Stromal cell of bone marrow (primary cell): ENCODE data around the gene GATAD2B.
"Not testable (repeated sequence)": the region's sequence is repeated elsewhere in the genome, so short reads cannot be mapped to it uniquely, and the experiment has no call there.

Experiments used
- DNase-seq: peaks from one replicate; pipeline ENCODE4 v3.0.0-alpha.2; 2012; ENCODE audit warnings: low read depth

Gene GATAD2B

DNA sequence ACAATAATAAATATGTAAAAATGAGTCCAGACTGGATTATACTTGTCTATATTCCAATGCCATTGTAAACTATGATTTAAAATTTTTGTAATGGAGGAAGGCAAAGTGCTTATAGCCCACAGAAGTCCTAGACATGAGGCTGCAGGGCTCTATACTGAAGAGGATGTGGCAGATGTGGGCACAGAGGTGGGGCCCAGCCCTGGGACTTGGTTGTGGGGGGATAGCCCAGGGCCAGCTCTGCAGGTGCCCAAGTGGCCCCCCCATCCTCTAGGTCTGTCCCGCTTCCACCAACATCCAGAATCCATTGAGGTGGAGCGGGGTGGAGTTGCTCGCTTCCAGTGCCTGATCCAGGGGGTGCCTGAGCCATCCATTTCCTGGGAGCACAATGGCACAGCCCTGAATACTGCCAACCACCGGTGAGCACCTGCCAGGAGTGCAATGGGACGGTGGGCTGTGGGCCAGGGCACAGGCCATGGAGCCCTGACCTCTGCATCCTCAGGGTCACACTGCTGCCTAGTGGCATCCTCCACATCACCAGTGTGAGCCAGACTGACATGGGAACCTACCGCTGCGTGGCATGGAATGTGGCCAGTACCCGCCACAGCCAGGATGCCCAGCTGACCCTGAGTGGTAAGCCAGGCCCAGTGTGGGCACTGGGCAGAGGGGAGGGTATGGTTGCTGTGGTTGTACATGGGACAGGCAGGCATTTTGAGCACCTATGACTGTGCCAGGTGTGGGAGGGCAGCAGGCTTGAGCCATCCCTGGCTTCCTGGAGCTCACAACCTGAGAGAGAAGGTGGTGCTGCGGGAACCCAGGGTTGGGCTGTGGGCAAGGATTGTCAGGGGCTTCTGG lies 126.6 kb downstream of the GATAD2B start:
- no peak for DNase-seq

DNA sequence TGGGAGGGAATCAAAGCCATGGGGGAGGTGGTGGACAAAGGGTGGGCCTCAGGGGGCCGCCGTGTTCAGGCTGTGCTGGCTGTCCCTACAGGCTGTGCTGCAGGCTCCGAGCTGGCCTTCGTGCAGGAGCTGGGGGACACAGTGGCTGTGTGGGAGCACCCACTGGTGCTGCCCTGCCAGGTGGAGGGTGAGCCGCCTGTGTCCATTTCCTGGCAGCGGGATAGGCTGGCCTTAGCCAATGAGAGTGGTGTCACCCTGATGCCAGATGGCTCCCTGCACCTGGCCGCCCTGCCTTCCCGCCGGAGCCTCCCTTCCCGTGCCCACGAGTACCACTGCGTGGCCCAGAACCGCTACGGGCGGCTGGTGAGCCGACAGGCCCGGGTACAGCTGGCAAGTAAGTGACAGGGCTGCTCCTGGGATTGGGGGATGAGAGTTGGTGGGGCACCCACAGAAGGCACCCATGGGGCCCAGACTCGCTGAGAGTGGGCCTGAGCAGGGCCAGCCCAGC lies 127.4 kb downstream of the GATAD2B start:
- no peak for DNase-seq

DNA sequence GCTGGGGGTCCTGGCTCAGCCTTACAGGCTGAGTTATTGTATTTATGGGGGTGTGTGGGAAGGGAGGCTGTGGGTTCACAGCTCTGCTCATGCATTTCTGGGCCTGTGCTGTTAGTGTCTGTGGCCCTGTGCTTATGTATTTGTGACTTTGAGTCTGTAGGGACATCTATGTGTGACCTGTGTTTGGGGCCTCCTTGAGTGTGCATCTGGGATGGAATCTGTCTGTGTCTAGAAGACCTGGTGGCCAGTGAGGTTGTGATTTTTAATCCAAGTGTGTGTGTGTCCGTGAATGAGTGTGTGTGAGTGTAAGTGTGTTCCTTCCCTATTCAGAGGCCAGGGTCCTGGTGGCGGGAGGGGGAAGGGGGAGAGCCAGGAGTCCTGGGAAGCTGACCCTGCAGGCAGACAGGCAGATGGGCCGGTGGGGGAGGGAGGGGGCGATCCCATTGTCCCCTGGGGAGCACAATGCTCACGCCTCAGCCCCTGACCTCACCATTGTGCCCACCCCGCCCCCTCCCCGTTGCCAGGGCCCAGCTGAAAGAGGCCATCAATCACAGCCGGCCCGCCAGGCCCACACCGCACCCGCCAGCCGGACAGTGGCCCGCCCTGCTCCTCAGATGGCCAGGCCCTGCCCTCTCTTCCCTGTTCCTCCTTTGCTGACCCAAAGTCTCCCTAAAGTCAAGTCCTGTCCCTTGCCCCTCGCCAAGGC lies 128.0 kb downstream of the GATAD2B start:
- DNase-seq = no peak

DNA sequence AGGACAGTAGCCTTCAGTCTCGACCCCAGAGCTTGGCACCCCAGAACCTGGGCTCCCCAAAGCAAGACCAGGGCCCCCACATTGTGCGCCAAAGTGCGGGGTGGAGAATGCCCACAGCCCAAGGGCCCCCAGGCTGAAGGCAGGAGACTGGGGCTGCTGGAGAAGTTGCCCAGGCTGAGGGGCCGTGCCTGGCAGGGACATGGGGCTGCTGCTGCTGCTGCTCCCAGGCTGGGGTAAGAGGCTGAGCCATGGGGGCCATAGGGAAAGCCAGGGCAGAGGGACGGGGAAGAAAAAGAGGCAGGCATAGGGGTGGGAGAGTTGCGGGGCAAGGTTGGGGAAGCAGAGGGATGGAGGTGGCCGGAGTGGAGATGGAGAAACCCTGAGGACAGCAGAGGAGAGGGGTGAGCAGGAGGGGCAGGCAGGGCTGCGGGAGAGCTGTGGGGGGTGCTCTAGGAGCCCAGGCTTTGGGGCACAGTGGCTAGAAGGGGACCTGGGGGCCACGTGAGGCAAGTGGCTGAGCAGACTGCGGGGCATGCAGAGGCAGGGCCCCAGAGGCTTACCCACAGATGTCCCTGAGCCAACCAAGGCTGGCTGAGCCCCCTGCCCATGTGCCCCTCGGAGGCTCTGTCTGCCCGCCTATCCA lies 128.7 kb downstream of the GATAD2B start:
- DNase-seq = no peak

DNA sequence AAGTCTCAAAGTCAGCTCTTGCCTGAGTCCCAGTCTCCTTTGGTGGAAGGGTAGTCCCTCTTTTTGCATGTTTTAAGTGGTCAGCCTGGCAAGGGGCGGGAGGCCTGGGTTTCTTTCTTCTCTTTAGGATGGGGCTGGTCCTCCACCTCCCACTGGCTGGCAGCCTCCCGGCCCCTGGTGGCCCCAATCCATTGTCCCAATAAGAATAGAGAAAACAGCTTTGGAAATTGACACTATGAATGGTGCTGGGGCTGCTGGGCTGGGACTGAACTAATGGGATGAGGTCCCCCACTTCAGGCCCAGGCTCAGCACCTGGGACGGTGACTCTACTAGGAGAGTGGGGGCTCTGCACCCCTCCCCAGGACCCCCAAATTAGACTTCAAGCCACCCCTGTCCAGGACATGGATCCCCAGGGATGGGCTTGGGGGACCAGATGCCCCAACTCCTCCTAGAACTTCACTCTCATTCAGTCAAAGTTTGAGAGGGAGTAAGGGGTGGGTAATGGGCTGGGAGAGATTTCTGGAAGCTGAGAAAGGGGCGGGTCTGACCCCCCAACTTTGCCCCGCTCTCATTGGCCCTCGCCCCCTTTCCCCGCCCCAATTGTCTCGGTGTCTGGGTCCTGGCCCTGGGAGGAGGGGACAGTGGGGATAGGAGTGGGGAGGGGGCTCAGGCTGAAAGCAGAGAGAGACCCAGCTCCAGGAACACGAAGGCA lies 129.4 kb downstream of the GATAD2B start:
- DNase-seq = no peak

DNA sequence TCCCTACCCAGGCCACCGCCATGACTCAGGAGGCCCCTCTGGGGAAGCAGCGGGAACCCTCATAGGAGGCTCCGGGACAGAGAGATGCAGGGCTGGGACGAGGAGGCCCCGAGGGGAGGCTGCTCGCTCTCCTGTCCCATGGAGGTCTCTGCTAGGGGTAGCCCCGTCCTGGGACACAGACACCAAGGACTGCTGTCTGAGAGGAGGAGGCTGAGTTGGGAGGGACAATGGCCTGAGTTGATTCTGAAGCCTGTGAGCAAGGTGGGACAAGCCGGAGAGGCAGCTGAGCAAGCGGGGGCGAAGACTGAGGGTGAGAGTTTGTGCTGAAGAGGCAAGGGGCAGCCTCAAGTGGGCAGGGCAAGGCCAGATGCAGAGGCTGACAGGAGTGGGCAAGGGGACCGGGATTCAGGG lies 130.1 kb downstream of the GATAD2B start:
- no peak for DNase-seq

DNA sequence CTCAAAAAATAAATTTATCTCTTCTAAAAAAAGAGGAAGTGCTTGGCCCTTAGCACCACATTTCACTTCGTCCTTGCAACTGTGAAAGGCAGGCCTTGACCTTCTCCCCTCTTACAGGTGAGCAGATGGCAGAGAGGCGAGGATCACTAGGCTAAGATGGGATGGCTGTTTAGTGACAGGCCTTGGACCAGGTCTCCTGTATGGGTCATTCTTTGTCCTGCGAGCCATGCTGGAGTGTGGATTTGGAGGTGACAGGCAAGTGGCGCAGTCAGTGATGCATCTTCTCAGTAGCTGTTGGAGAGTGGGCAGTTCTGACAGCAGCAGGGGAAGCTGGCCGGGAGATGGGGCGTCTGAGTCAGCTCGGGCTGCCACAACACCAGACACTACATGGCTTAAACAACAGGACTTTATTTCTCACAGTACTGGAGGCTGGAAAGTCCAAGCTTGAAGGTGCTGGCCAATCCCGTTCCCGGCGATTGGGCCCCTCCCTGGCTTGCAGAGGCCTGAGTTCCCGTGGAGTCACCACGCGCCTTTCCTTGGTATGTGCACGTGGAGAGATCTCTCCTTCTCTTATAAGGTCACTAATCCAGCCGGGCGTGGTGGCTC lies 131.0 kb downstream of the GATAD2B start:
- DNase-seq = no peak

DNA sequence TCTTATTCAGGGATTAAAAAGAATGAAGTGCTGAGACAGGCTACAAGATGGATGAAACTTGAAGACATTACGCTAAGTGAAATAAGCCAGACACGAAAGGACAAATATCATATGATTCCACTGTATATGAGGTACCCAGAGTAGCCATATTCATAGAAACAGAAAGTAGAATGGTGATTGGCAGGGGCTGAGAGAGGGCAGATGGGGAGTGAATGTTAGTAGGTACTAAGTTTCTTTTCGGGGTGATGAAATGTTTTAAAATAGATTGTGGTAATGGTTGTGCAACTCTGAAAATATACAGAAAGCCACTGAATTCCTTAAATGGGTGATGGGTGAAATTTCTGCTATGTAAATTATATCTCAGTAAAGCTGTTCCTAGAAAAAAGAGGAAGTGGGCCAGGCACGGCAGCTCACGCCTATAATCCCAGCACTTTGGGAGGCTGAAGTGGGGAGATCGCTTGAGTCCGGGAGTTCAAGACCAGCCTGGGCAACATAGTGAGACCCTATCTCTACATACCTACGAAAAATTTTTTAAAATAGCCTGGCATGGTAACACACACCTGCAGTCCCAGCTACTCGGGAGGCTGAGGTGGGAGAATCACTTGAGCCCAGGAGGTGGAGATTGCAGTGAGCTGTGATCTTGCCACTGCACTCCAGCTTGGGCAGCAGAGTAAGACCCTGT lies 131.7 kb downstream of the GATAD2B start:
- peak; percentile 84 for DNase-seq

DNA sequence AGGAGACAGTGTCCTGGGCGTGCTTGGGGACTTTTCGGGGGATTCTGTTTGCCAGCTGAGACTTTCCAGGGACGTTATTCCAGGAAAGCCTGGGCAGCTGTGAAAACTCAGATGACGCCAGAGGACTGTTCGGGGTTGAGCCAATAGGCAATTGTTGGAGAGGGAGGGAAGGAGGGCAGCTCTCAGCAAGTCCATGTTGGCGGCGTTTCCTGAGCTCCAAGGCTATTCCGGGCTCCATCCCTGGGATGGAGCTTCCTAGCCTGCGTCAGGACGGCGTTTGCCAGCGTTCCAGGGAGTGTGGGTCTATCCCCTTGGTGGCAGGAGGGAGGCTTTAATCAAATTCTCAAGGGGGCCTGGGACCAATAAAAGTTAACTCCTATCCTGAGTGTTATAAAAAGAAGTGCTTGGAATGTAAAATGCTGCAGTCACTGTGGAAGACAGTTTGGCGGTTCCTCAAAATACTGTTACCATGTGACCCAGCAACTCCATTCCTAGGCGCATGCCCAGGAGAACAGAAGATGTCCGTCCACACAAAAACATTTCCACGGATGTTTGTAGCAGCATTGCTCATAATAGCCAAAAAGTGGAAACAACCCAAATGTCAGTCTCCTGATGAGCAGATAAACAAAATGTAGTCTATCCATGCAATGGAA lies 132.3 kb downstream of the GATAD2B start:
- peak; percentile 84 for DNase-seq

DNA sequence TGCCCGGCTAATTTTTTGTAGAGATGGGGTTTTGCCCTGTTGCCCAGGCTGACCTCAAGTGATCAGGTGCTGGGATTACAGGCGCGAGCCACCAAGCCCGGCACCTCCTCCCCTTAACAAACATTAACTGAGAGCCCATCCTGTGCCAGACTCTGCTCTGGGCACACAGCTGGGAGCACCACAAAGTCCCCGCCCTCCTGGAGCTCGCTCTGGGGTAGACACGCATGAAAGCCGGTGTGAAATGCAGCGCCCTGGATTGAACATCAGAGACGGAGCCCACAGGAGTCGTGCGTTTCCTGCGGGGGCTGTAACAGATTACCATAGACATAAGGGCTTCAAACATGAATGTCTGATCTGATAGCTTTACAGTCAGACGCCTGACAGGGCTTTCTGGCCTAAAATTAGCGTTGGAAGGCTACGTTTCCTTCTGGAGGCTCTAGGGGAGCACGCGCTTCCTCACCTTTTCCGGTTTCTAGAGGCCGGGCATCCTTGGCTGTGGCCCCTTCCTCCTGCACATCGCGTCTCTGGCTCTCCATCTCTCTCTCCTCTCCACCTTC lies 133.2 kb downstream of the GATAD2B start:
- DNase-seq = no peak

DNA sequence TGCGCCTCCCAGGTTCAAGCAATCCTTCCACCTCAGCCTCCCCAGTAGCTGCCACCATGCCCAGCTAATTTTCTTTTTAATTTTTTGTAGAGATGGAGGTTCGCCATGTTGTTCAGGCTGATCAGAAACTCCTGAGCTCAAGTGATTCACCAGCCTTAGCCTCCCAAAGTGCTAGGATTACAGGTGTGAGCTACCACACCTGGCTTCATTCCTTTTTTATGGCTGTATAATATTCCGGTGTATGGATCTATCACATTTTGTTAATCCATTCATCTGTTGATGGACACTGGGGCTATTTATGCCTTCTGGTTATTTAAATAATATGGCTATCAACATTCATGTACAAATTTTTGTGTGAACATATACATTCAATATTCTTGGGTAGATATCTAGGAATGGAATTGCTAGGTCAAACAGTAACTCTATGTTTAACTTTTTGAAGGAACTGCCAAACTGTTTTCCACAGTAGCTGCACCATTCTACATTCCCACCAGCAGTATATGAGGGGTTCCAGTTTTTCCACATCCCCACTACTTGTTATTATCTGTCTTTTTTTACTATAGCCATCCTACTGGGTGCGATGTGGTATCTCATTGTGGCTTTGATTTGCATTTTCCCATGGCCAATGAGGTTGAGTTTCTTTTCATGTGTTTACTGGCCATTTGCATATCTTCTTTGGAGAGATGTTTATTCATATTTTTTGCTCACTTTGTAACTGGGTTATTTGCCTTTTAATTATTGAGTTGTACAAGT lies 136.6 kb downstream of the GATAD2B start:
- DNase-seq = no peak

DNA sequence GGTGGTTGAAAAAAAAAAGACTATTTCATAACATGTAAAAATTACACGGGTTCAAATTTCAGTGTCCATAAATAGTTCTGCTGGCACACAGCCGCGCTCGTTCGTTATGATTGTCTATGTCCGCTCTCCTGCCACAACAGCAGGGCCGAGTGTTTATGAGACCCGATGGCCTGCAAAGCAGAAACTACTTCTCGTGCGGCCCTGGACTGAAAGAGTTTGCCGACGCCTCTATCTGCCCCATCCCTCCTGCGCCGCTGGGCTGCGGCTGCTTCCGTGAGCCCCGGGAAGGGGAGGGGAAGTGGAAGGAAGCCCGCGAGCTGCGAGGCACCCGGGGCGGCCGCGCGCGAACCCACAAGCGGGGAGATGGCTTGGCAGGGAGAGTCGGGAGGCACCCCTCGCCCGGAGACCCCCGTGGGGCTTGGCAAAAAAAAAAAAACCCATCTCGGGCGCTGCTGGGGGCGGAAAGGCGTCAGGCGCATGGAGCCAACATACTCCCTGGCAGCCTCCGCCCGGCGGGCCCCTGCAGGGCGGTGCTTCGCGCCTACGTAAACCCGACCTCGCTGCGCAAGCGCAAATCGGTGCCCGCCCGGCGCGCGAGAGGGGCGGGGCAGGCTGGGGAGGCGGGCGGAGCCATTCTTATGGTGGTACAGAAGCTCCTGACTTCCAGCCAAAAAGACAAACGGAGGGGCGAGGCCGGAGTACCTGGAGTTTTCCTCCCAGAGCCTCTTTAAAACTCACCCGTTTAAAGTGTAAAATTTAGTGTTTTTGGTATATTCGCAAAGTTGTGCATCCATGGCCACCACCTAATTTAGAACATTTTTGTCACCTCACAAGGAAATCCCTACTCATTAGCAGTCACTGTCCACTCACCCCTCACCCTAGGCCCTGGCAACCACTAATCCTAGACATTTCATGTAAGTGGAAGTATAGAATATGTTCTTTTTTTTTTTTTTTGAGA lies 139.3 kb downstream of the GATAD2B start:
- DNase-seq = peak; percentile 73

DNA sequence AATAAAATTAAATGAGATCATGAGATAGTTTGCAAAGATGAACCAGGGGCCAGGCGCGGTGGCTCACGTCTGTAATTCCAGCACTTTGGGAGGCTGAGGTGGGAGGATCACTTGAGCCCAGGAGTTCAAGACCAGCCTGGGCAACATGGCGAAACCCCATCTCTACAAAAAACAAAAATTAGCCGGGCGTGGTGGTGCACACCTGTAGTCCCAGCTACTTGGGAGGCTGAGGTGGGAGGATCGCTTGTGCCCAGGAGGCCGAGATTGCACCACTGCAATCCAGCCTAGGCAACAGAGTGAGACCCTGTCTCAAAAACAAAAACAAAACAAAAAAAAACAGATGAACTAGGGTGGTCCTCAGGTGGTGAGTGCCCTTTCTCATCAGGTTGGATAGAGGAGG lies 140.1 kb downstream of the GATAD2B start:
- not testable (repeated sequence) for DNase-seq

DNA sequence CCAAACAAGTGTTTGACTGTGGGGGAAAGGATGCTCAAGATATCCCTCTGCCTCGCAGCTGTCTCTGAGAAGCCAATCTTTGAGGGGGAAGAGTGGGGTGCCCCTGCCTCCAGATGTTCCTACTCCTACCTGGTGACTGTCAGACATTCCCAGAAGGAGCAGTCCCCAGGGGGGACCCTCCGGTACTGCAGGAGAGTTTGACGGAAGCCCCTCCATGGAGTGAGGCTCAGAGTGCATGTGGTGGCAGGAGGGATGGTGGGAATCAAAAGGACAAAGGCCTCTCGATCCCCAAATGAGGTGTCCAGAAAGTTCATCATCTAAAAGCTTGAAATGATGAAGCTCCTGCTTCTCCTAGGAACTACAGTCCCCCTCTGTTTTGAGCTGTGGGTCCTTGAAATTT lies 142.2 kb downstream of the GATAD2B start:
- DNase-seq = no peak

DNA sequence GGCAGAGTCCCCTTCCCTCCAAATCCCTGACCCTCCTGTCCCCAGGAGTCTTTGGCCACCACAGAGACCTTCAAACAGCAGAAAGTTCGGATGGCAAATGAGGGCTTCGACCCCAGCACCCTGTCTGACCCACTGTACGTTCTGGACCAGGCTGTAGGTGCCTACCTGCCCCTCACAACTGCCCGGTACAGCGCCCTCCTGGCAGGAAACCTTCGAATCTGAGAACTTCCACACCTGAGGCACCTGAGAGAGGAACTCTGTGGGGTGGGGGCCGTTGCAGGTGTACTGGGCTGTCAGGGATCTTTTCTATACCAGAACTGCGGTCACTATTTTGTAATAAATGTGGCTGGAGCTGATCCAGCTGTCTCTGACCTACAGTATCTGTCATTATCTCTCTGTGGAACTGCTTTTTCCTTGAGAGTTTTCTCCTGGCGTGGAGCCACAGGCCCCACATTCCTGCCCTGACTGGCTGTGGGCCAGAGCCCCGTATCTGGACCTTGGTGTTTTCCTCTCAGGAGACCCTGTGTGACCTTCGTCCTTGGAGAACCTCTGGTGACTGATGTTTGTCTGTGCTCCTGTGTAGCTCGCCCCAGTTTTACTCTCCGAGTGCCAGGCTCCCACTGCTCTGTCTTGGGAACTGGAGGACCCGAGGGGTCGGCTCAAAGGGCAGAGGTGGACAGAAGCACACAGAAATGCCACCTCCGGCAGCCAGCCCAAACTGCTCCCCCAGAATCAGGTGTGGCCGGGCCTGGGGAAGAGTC lies 142.8 kb downstream of the GATAD2B start:
- DNase-seq = no peak

DNA sequence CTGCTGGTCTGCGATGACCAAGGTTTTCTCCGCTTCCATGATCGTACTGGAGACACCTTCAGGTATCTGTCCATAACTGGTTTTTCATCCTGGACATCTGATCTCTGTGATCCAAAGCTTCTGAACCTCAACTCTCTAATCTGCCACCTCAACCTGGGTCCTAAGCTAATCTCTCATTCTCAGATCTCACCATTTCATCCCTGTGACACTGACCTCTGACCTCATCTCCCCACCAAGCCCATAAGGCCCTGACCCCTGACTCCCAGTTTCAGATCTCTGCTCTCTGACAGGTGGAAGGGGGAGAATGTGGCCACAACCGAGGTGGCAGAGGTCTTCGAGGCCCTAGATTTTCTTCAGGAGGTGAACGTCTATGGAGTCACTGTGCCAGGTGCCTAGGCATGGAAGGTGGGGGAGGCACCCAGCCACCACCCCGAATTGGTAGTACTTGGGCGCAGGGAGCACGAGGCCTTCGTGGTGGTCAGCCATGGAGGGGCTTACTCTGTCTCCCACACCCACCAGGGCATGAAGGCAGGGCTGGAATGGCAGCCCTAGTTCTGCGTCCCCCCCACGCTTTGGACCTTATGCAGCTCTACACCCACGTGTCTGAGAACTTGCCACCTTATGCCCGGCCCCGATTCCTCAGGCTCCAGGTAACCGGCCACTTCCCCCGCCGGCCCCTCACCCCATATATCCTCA lies 143.8 kb downstream of the GATAD2B start:
- no peak for DNase-seq
